Occipital lobe (tissue), 2 donors: ENCODE data around the gene TACR3. TPM values are rescaled to one million over a fixed set of nuclear protein-coding genes. Genes with fewer than 3 reads are reported as not detected.
"Not testable (repeated sequence)": the region's sequence is repeated elsewhere in the genome, so short reads cannot be mapped to it uniquely, and the experiment has no call there.

ENCODE experiments used
- DNase-seq: peaks from one replicate; lab custom pipeline; 2025; lab: John Stamatoyannopoulos, UW
- total RNA-seq: library from RNA; depleted of rRNA; stranded (reverse); fragments of >200 nt; gene quantifications from one replicate; pipeline ENCODE4 v1.2.3, GENCODE V29; 2014

TACR3 gene
- 4.2 TPM for total RNA-seq

- DNase-seq: no peak
Observed at GRCh38 chr4:103719830-103720207, at the start of gene TACR3. Gene TACR3 (minus strand): TSS chr4:103719985. CDS start chr4:103719675, 310 bp downstream.

DNA sequence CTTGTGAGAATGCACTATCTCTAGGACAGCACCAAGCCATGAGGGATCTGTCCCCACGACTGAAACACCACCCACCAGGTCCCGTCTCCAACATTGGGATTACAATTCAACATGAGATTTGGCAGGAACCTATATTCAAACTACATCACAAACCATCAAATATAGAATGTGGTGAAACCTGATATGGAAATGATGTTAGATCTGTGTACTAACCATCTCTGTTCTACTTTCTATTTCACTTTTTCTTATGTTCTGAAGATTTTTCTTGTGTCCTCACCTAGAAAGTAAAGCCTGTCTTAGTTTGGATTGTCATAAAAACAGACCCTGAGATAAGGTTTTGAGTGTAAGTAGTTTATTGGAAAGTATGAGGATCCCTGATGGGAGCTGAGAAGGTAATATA, 37.8 kb upstream of the TACR3 start:
- DNase-seq: no peak

- DNase-seq: no peak
Observed at GRCh38 chr4:103756741-103757140, 37.0 kb upstream of the TACR3 start.

- no peak for DNase-seq
Observed at GRCh38 chr4:103754844-103755243, 35.1 kb upstream of the TACR3 start.

DNA sequence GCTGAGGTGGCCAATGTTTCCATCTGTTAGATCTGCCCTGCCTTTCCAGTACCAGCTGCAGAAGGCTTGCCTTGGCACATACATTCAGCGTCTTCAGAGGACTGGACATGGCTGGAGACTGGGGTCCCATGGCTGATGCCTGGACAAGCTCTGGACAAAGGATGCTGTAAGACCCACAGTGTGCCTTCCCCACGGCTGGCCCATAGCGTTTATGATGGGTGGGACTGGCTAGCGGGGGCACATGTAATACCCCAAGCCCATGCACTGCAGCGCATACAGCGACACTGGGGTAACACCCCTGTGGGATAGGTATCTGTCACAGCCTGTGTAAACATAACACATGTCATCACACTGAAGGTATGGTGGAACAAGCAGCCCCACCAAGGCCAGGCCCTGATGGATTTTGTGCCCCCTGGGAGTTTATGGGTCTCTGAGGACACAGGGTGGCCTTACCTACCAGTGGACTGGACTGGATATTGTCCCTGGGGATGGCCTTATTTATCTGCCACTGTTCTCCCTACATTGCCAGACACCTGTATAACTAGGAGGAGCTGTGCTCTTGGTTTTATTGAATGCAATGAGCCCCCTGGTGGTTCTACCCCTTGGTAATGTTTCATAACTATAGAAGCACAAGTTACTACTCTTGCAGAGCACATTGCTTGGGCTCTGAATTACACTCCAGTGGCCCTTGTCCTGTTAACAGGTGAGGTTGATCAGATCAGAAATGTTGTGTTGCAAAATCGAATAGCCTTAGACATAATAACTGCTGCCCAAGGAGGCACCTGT, 34.3 kb upstream of the TACR3 start:
- no peak for DNase-seq

- not testable (repeated sequence) for DNase-seq
Observed at GRCh38 chr4:103723150-103723549, 3.4 kb upstream of the TACR3 start.

DNA sequence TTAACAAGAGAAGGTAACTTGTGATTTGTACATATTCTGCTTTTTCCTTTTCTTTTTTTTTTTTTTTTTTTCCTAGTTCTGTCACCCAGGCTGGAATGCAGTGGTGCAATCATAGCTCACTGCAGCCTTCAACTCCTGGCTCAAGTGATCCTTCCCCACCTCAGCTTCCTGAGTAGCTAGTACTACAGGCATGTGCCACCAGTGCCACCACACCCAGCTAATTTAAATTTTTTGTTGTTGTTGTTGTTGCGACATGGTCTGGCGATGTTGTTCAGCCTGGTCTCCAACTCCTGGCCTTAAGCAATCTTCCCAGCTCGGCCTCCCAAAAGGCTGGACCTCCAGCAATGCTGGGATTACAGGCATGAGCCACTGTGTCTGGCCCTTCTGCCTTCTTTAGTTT, 1.5 kb upstream of the TACR3 start:
- DNase-seq: no peak

- DNase-seq: no peak
Observed at GRCh38 chr4:103720661-103721060, 876 bp upstream of the TACR3 start.

- no peak for DNase-seq
Observed at GRCh38 chr4:103719105-103719829, 518 bp downstream of the TACR3 start.

GRCh38 chr4:103692615-103693014, 27.2 kb downstream of the TACR3 start:
- no peak for DNase-seq

- no peak for DNase-seq
Observed at GRCh38 chr4:103673983-103674382, 45.8 kb downstream of the TACR3 start.

GRCh38 chr4:103666764-103667163, 53.0 kb downstream of the TACR3 start:
- not testable (repeated sequence) for DNase-seq

GRCh38 chr4:103664436-103665075, 55.2 kb downstream of the TACR3 start:
- no peak for DNase-seq

GRCh38 chr4:103648541-103648940, 71.2 kb downstream of the TACR3 start:
- DNase-seq: no peak

- DNase-seq: no peak
Observed at GRCh38 chr4:103645991-103646390, 73.8 kb downstream of the TACR3 start.

DNA sequence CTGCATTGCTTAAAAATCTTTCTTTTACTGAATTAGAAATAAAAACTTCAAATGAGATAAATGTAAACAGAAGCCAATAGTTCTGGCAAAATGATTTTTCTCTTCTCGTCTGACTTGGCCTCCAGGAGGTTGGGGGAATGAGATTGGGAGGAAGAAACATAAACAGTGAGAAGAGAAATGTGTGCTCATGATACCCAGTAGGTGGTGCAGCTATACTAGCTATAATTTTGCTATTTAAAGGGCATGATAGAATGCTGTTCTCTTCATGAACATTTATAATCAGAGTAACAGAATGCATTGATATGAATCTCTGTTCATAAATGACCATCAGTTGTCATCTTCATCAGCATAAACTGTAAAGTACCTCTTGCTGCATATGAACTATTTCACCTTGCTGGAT, 85.5 kb downstream of the TACR3 start:
- DNase-seq: no peak

GRCh38 chr4:103626296-103626695, 93.5 kb downstream of the TACR3 start:
- DNase-seq: no peak

GRCh38 chr4:103591841-103592240, 127.9 kb downstream of the TACR3 start:
- no peak for DNase-seq

DNA sequence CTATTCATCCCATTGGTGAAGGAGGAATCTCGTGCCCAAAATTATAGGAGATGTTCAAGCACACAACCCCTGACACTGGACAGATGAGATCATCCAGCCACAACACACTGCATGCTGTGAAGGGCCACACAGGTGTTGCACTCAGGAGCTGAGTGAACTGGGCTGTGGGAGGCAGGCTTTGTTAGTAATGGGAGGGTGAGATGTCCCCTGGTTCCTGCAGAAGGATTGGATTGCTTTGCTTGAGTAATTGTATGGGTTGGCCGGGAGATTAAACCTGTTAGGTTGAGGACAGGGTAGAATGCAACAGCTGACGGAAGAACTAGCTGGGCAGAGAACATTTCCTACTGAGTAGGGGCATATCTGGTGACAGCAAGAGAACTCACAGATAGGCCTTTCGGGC, 152.2 kb downstream of the TACR3 start:
- no peak for DNase-seq

DNA sequence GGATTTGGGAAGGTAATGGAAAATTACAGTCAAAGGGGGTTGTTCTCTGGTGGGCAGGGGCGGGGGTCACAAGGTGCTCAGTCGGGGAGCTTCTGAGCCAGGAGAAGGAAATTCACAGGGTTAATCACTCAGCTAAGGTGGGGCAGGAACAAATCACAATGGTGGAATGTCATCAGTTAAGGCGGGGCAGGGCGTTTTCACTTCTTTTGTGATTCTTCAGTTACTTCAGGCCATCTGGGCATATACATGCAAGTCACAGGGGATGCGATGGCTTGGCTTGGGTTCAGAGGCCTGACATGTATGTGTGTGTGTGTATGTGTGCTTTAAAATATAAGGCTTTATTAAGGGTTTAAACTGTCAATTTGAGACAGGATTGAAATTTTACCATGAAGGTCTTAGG, 160.6 kb downstream of the TACR3 start:
- not testable (repeated sequence) for DNase-seq
